ENCODE measurements around the gene IGF2. TPM values are rescaled to one million over a fixed set of nuclear protein-coding genes. Genes with fewer than 3 reads are reported as not detected.

IGF2 gene
- total RNA-seq, 2 experiments from 2014 or later, result 8.1 to 8.2 TPM

GRCh38 chr11:2143799-2144543 is 4.8 kb upstream of the IGF2 start:
- Mint-ChIP-seq H3K27ac (no peak overlapping the region), H3K27me3 (peaks cover 69% of the 10 kb centered on the region), H3K36me3 (ENCODE audit: low read depth) (no peaks in the 10 kb centered on the region), H3K9me3 (no peaks in the 10 kb centered on the region), H3K4me1 (ENCODE audit: low read depth) (peaks cover 32% of the 10 kb centered on the region), H3K4me3 (peak overlapping the region; percentile 21)
- no peak for TF ChIP-seq CTCF (IDR thresholded peaks at IDR 0.05)
- POLR2A ChIA-PET, result interaction anchor here (1.5 kb wide), 1 partner anchor 115 kb away, joined by 3 read pairs; no protein-coding TSS in a partner anchor
- CTCF ChIA-PET, result interaction anchor here (1.0 to 19.5 kb wide), 4 partner anchors 7 to 504 kb away, joined by 3 to 518 read pairs (median 46); no protein-coding TSS in a partner anchor
- ATAC-seq (no peak), DNase-seq (peak; percentile 30)
- intact Hi-C loops (cut with micrococcal nuclease), result loop anchor here (5.0 kb wide), 1 partner anchor 67 kb away; no protein-coding TSS in a partner anchor

GRCh38 chr11:2143477-2143798 is 4.2 kb upstream of the IGF2 start:
- peaks cover 33% of the 10 kb centered on the region for H3K4me1 Mint-ChIP-seq (ENCODE audit: low read depth)
- H3K4me3 Mint-ChIP-seq, result peak overlapping the region; percentile 21
- intact Hi-C loops (cut with micrococcal nuclease), result loop anchor here (5.0 kb wide), 1 partner anchor 66 kb away; no protein-coding TSS in a partner anchor
- H3K9me3 Mint-ChIP-seq, result no peaks in the 10 kb centered on the region
- ATAC-seq (no peak), DNase-seq (no peak)
- ChIA-PET CTCF (interaction anchor here (1.0 to 19.5 kb wide), 4 partner anchors 8 to 504 kb away, joined by 3 to 518 read pairs (median 46); no protein-coding TSS in a partner anchor), POLR2A (interaction anchor here (1.5 kb wide), 1 partner anchor 115 kb away, joined by 3 read pairs; no protein-coding TSS in a partner anchor)
- TF ChIP-seq CTCF (IDR thresholded peaks at IDR 0.05), result no peak
- peaks cover 65% of the 10 kb centered on the region for H3K27me3 Mint-ChIP-seq
- H3K27ac Mint-ChIP-seq, result no peak overlapping the region
- H3K36me3 Mint-ChIP-seq (ENCODE audit: low read depth), result no peaks in the 10 kb centered on the region

GRCh38 chr11:2142762-2143202 is 3.6 kb upstream of the IGF2 start:
- Mint-ChIP-seq H3K4me1 (ENCODE audit: low read depth) (peaks cover 35% of the 10 kb centered on the region), H3K36me3 (ENCODE audit: low read depth) (no peaks in the 10 kb centered on the region), H3K9me3 (no peaks in the 10 kb centered on the region), H3K27me3 (peaks cover 61% of the 10 kb centered on the region), H3K4me3 (peak overlapping the region; percentile 9), H3K27ac (no peak overlapping the region)
- DNase-seq (peak; percentile 77), ATAC-seq (peak; percentile 92)
- intact Hi-C loops (cut with micrococcal nuclease), result loop anchor here (5.0 kb wide), 1 partner anchor 65 kb away; no protein-coding TSS in a partner anchor
- POLR2A ChIA-PET, result interaction anchor here (1.5 kb wide), 1 partner anchor 114 kb away, joined by 3 read pairs; no protein-coding TSS in a partner anchor
- CTCF ChIA-PET, result interaction anchor here (1.0 to 19.5 kb wide), 5 partner anchors 8 to 503 kb away, joined by 3 to 518 read pairs (median 6); no protein-coding TSS in a partner anchor
- no peak for TF ChIP-seq CTCF (IDR thresholded peaks at IDR 0.05)

GRCh38 chr11:2142300-2142759 is 3.1 kb upstream of the IGF2 start:
- POLR2A ChIA-PET, result no interaction called here
- CTCF ChIA-PET, result interaction anchor here (1.0 to 19.5 kb wide), 5 partner anchors 9 to 109 kb away, joined by 3 to 518 read pairs (median 4); no protein-coding TSS in a partner anchor
- DNase-seq (no peak), ATAC-seq (no peak)
- Mint-ChIP-seq H3K27ac (no peak overlapping the region), H3K9me3 (no peaks in the 10 kb centered on the region), H3K4me3 (no peak overlapping the region), H3K36me3 (ENCODE audit: low read depth) (no peaks in the 10 kb centered on the region), H3K4me1 (ENCODE audit: low read depth) (peaks cover 39% of the 10 kb centered on the region), H3K27me3 (peaks cover 64% of the 10 kb centered on the region)
- TF ChIP-seq CTCF (IDR thresholded peaks at IDR 0.05), result no peak
- intact Hi-C loops (cut with micrococcal nuclease), result loop anchor here (5.0 kb wide), 1 partner anchor 65 kb away; no protein-coding TSS in a partner anchor

Measured in activated CD8-positive, alpha-beta T cell treated with anti-CD3 and anti-CD28 coated beads for 36 hours (primary cell).